HG03175 (cell line): ENCODE data around the gene TMX2.
"Not testable (repeated sequence)": the region's sequence is repeated elsewhere in the genome, so short reads cannot be mapped to it uniquely, and the experiment has no call there.

Source experiments
- ATAC-seq: cut with Tn5 transposase; IDR thresholded peaks from one replicate; pipeline ENCODE4 v1.9.1; 2021; ENCODE audit warnings: mild to moderate bottlenecking, moderate library complexity; ENCODE audit not compliant: unreplicated experiment

The TMX2 gene

DNA sequence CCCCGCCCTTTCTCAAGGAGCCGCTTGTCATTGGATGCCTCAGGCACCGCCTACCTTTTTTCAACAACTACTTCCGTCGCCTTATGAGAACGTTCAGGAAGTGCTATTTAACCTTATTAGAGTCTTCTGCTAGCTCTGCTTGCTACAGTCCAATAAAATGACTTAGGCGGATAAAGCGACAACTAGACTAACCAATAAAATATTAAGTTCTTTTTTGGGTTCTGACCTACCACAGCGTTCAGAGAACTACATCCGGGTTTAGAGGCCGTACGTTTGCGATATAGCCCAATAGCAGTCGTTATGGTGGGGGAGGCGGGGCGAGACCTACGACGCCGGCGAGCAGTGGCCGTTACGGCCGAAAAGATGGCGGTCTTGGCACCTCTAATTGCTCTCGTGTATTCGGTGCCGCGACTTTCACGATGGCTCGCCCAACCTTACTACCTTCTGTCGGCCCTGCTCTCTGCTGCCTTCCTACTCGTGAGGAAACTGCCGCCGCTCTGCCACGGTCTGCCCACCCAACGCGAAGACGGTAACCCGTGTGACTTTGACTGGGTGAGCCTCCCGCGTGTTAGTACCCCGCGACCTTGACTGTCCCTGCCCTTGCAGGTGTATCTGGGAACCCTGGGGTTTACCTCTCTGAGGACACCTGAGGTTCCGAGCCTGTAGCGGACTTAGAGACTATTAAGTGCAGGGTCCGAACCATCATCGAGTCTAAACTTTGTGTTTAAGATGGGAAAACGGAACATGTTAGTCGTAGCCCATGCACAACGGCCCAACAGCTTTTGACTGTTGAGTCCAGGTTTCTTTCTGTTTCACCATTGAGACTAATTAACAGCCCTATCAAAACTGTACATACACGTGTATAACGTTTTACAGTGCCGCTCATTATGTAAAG is at the start of gene TMX2:
TSS of gene TMX2 (plus strand) at position 338 of the 895 bp plus-strand sequence. CDS start at position 364, 26 bp downstream.
- ATAC-seq = peak; percentile 94

DNA sequence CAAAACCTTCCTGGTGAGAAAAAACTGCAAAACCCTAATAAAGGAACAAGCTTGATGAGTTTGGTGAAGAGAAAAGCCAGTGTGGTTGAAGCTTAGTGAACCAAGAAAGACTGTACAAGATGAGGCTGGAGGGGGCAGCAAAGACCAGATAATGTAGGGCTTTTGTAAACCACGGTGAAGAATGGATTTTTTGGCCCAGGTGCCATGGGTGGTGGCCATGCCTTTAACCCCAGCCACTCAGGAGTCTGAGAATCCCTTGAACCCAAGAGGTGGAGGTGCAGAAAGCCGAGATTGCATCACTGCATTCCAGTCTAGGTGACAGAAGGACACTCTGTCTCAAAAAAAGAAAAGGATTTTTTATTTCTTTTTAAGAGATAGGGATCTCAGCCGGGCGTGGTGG is 49.5 kb upstream of the TMX2 start:
- ATAC-seq = no peak

- ATAC-seq = no peak
Observed at GRCh38 chr11:57663975-57664374, 48.4 kb upstream of the TMX2 start.

GRCh38 chr11:57667117-57667735 is 45.2 kb upstream of the TMX2 start:
- ATAC-seq = peak; percentile 68

DNA sequence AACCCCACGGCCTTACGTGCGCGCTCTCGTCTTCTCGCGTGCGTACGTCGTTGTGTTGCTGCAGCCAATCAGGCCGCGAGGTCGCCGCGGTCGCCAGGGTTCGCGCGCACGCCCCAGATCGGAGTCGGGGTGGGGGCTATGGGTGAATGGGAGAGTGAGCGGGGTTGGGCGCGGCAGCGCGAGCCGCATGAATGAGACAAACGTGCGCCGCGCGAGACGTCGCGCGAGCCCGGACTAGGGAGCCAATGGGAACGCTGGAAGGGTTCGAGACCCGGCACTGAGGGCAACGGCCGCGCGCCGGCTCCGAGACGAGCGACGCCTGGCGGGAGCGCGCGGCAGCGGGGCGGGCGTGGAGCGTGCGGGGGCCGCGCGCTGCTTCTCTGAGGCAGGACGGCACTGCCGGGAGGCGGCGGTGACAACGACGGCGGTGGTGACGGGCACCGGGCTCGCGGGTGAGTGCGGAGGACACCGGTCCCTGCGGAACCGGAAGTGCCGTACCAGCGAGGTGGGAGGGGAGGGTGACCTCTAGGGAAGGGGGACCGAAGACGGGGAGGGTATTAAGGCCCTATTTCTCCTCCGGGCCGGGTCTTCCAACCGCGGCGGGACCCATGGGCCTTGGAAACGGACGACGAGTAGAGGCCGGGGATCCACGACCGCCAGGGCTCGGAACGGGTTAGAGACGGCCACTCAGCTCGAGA is 44.5 kb upstream of the TMX2 start, which contains the start of gene ZDHHC5:
TSS of gene ZDHHC5 (plus strand) at position 379 of the 698 bp plus-strand sequence. CDS start 4,977 bp downstream, outside the sequence.
- peak; percentile 85 for ATAC-seq

GRCh38 chr11:57668434-57668782 is 44.0 kb upstream of the TMX2 start:
- peak; percentile 8 for ATAC-seq

DNA sequence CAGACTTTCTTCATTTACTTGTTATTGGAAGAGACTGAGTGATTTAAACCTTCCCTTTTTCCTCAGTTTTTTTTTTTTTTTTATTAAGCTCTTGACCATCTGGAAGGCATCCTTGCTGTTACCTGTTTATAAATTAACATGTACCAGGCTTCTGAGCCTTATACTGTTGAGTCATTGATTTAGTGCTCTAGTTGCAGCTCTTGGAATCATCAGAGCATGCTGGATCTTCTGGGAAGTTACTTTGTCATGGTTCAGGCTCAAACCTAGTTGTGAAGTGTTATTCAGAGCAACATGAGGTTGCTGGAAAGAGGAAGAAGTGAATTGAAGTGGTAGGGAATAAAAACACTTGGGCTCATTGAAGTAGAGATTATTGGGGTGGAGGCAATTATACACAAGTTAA is 38.1 kb upstream of the TMX2 start:
- no peak for ATAC-seq

DNA sequence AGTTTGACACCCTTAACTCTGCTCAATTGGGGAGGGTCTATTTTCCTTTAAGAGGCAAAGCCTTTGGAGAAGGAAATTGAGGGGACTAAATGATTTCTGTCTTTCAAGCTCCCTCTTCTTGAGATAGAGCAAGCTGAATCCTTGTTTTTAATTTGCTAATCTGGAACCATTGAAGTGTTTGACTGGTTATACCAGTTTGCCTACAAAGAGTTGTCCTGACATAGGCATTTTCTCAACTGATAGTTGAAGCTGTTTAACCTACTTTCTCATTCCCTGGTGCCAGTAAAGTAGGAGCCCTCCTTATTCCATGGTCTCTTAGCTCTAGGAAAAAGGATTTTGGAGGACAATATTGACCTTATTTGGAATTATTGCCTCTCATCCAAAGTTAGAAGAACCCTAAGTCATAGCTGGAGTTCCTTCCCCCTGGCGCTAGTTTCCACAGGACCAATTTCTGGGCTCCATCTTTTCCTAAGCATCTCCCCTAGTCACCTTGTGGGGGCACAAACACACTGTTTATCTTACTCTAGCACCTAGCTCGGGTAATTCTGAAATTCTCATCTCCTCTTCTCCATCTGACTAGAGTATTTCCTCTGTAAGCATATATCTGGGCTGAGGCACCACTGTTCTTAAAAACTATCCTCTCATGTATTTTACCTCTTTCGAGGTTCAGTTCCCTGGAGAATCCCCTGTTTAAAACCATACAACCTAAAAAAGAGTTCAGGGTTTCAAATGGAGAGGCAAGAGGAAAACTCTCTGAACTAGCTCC is 37.0 kb upstream of the TMX2 start:
- no peak for ATAC-seq

- no peak for ATAC-seq
Observed at GRCh38 chr11:57679396-57679795, 33.0 kb upstream of the TMX2 start.

- ATAC-seq = no peak
Observed at GRCh38 chr11:57680552-57680874, 31.9 kb upstream of the TMX2 start.

DNA sequence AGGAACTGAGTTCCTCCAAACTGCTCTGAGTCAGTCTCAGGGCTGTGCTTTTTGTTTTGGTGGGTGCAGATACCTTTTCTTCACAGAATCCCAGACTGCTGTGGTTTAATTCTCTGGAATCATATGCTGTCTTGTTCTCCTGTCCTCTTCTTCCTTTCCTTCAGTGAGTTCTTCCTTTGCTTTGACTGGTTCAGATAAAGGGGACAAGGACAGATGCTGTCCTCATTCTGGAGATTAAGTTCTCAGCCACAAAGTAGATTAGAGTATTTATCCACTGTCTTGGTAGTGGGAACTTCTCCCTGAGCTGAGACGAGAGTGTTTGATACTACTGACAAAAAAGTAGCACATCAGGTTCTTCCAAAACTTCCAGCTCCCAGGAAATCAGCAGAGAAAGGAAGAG is 31.2 kb upstream of the TMX2 start:
- no peak for ATAC-seq

- ATAC-seq = not testable (repeated sequence)
Observed at GRCh38 chr11:57690474-57690873, 21.9 kb upstream of the TMX2 start.

DNA sequence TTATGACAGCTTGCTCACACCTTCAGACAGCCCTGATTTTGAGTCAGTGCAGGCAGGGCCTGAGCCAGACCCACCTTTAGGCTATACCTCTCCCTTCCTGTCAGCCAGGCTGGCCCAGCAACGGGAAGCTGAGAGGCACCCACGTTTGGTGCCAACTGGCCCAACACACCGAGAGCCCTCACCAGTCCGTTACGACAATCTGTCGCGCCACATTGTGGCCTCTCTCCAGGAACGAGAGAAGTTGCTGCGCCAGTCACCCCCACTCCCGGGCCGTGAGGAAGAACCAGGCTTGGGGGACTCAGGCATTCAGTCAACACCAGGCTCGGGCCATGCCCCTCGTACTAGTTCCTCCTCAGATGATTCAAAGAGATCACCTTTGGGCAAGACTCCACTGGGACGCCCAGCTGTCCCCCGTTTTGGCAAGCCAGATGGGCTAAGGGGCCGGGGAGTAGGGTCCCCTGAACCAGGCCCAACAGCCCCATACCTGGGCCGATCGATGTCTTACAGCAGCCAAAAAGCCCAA is 13.5 kb upstream of the TMX2 start:
- ATAC-seq = no peak

- ATAC-seq = no peak
Observed at GRCh38 chr11:57699813-57700212, 12.6 kb upstream of the TMX2 start.

GRCh38 chr11:57700425-57700824 is 12.0 kb upstream of the TMX2 start:
- ATAC-seq = no peak

GRCh38 chr11:57703341-57703740 is 9.1 kb upstream of the TMX2 start:
- no peak for ATAC-seq

DNA sequence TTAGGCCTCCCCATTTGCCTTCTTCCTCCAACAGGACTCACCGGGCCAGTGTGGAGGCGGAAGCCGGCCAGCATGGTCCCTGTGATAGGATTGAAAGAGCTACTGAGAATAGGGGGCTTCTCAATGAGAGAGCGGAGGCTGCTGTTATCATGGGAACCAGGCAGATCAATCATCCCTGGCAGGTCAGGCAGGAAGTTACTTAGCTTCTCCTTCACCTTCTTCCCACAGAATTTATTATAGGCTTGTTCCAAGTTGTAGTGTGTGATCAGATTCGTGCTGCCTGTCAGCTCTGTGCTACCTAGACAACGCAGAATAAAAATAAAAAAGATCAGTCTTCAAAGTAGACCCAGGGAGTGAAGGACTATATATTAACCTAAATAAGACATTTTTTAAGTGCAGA is 7.5 kb upstream of the TMX2 start:
- no peak for ATAC-seq

- ATAC-seq = not testable (repeated sequence)
Observed at GRCh38 chr11:57705432-57705831, 7.0 kb upstream of the TMX2 start.

DNA sequence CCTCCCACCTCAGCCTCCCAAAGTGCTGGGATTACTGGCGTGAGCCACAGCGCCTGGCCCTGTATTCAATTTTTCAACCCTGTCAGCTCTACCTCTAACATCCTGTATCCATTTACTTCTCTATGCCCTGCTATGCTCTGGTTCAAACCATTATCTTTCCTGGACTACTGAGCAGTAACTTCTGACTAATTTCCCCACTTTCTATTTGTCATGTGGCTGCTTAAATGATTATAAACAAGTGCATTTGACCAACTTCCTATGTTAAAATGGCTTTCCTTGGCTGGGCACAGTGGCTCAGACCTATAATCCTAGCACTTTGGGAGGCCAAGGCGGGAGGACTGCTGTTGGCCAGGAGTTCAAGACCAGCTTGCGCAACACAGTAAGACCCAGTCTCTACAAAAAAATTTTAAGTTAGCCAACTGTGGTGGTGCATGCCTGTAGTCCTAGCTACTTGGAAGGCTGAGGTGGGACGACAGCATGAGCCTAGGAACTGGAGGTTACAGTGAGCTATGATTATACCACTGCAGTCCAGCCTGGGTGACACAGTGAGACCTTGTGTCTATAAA is 2.5 kb upstream of the TMX2 start:
- no peak for ATAC-seq
